Measurements from ENCODE around the gene ABCA3.

The ABCA3 gene

GRCh38 chr16:2288726-2289125 lies 51.8 kb downstream of the ABCA3 start:
- Histone ChIP-seq H3K4me3 (replicated peaks; ENCODE audit: insufficient read depth, low read length) (no peak overlapping the region), H3K27me3 (ENCODE audit: insufficient read depth, poor library complexity, severe bottlenecking) (no peaks in the 10 kb centered on the region), H3K27ac (replicated peaks) (no peak overlapping the region)
- TF ChIP-seq GABPA (IDR thresholded peaks at IDR 0.05; ENCODE audit: low read depth) (no peak), SPI1 (IDR thresholded peaks at IDR 0.05; ENCODE audit: borderline replicate concordance, low read depth) (no peak), POLR2AphosphoS5 (IDR thresholded peaks at IDR 0.05; ENCODE audit: low read depth) (no peak)
- TF ChIP-seq, protein P1, sequence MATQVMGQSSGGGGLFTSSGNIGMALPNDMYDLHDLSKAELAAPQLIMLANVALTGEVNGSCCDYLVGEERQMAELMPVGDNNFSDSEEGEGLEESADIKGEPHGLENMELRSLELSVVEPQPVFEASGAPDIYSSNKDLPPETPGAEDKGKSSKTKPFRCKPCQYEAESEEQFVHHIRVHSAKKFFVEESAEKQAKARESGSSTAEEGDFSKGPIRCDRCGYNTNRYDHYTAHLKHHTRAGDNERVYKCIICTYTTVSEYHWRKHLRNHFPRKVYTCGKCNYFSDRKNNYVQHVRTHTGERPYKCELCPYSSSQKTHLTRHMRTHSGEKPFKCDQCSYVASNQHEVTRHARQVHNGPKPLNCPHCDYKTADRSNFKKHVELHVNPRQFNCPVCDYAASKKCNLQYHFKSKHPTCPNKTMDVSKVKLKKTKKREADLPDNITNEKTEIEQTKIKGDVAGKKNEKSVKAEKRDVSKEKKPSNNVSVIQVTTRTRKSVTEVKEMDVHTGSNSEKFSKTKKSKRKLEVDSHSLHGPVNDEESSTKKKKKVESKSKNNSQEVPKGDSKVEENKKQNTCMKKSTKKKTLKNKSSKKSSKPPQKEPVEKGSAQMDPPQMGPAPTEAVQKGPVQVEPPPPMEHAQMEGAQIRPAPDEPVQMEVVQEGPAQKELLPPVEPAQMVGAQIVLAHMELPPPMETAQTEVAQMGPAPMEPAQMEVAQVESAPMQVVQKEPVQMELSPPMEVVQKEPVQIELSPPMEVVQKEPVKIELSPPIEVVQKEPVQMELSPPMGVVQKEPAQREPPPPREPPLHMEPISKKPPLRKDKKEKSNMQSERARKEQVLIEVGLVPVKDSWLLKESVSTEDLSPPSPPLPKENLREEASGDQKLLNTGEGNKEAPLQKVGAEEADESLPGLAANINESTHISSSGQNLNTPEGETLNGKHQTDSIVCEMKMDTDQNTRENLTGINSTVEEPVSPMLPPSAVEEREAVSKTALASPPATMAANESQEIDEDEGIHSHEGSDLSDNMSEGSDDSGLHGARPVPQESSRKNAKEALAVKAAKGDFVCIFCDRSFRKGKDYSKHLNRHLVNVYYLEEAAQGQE (IDR thresholded peaks at IDR 0.05; ENCODE audit: insufficient replicate concordance, low read depth): no peak
- TF ChIP-seq, protein P2, sequence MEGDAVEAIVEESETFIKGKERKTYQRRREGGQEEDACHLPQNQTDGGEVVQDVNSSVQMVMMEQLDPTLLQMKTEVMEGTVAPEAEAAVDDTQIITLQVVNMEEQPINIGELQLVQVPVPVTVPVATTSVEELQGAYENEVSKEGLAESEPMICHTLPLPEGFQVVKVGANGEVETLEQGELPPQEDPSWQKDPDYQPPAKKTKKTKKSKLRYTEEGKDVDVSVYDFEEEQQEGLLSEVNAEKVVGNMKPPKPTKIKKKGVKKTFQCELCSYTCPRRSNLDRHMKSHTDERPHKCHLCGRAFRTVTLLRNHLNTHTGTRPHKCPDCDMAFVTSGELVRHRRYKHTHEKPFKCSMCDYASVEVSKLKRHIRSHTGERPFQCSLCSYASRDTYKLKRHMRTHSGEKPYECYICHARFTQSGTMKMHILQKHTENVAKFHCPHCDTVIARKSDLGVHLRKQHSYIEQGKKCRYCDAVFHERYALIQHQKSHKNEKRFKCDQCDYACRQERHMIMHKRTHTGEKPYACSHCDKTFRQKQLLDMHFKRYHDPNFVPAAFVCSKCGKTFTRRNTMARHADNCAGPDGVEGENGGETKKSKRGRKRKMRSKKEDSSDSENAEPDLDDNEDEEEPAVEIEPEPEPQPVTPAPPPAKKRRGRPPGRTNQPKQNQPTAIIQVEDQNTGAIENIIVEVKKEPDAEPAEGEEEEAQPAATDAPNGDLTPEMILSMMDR (IDR thresholded peaks at IDR 0.05; ENCODE audit: insufficient read depth, low read length): no peak
- DNase-seq (ENCODE audit: low read depth in 1 of 2, low spot score in 1 of 2): no peak

- no peak for DNase-seq (ENCODE audit: low read depth in 1 of 2, low spot score in 1 of 2)
- TF ChIP-seq, protein P2 (IDR thresholded peaks at IDR 0.05; ENCODE audit: insufficient read depth, low read length): no peak
- TF ChIP-seq GABPA (IDR thresholded peaks at IDR 0.05; ENCODE audit: low read depth) (no peak), POLR2AphosphoS5 (IDR thresholded peaks at IDR 0.05; ENCODE audit: low read depth) (no peak), SPI1 (IDR thresholded peaks at IDR 0.05; ENCODE audit: borderline replicate concordance, low read depth) (no peak)
- TF ChIP-seq, protein P1 (IDR thresholded peaks at IDR 0.05; ENCODE audit: insufficient replicate concordance, low read depth): no peak
- Histone ChIP-seq H3K27me3 (ENCODE audit: insufficient read depth, poor library complexity, severe bottlenecking) (no peaks in the 10 kb centered on the region), H3K4me3 (replicated peaks; ENCODE audit: insufficient read depth, low read length) (no peak overlapping the region), H3K27ac (replicated peaks) (no peak overlapping the region)
Observed at GRCh38 chr16:2287916-2288547, 52.5 kb downstream of the ABCA3 start.

DNA sequence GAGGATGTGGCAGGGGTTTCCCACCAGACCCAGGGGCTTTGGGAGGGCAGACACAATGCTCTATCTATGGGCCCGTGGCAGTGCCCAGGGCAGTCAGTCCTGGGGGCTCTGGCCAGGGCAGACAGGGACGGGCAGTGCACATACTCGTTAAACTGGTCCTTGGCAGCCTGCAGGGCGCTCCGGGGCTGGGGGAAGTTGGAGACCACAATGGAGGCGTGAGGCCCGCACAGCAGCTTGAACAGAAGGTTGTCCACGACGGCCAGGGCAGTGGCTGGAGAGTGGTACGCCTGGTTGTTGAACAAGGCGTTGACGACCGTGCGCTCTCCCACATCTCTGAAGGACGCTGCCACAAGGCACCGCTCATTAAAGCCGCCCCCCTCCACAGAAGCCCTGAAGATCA lies 54.0 kb downstream of the ABCA3 start:
- TF ChIP-seq, protein P2 (IDR thresholded peaks at IDR 0.05; ENCODE audit: insufficient read depth, low read length): no peak
- TF ChIP-seq POLR2AphosphoS5 (IDR thresholded peaks at IDR 0.05; ENCODE audit: low read depth) (no peak), GABPA (IDR thresholded peaks at IDR 0.05; ENCODE audit: low read depth) (no peak)
- TF ChIP-seq, protein P1 (IDR thresholded peaks at IDR 0.05; ENCODE audit: insufficient replicate concordance, low read depth): no peak
- DNase-seq (ENCODE audit: low read depth in 1 of 2, low spot score in 1 of 2): no peak

More for the DNA sequence above, 54.0 kb downstream of the ABCA3 start:
- Histone ChIP-seq H3K27ac (replicated peaks) (no peak overlapping the region), H3K4me3 (replicated peaks; ENCODE audit: insufficient read depth, low read length) (no peak overlapping the region), H3K27me3 (ENCODE audit: insufficient read depth, poor library complexity, severe bottlenecking) (no peaks in the 10 kb centered on the region)
